Activated T-helper 17 cell treated with anti-CD3 and anti-CD28 coated beads, Interleukin-2, amount 50 U/mL, for 72 hours (primary cell): Measurements from ENCODE around the gene KAT2A. TPM values are rescaled to one million over a fixed set of nuclear protein-coding genes. Genes with fewer than 3 reads are reported as not detected.
A peak's percentile ranks its signal among the peaks of the same experiment; 100 is the strongest.

ENCODE experiments used
- ATAC-seq: fragments of 150-1000 bp; cut with Tn5 transposase; replicated peaks from 2 replicates; pipeline ENCODE4 v1.10.0; 2021; ENCODE audit warnings: mild to moderate bottlenecking, moderate library complexity
- H3K27ac Mint-ChIP-seq: one replicate; pipeline ENCODE4 v1.8.0; 2022; ENCODE audit warnings: mixed read lengths
- H3K27me3 Mint-ChIP-seq: one replicate; pipeline ENCODE4 v1.8.0; 2022; ENCODE audit warnings: mixed read lengths
- H3K36me3 Mint-ChIP-seq: one replicate; pipeline ENCODE4 v1.8.0; 2022; ENCODE audit warnings: low read depth, mild to moderate bottlenecking, mixed read lengths
- H3K4me1 Mint-ChIP-seq: one replicate; pipeline ENCODE4 v1.8.0; 2022; ENCODE audit warnings: mixed read lengths
- H3K4me3 Mint-ChIP-seq: one replicate; pipeline ENCODE4 v1.8.0; 2022; ENCODE audit warnings: mild to moderate bottlenecking, mixed read lengths
- H3K9me3 Mint-ChIP-seq: one replicate; pipeline ENCODE4 v1.8.0; 2022; ENCODE audit warnings: mixed read lengths
- total RNA-seq, 2 donors: library from RNA; stranded (reverse); gene quantifications; one replicate each; pipeline ENCODE4 v1.2.3, GENCODE V29; 2022

KAT2A gene
- total RNA-seq, 2 donors from 2014 or later = 32.8 to 44.2 TPM

DNA sequence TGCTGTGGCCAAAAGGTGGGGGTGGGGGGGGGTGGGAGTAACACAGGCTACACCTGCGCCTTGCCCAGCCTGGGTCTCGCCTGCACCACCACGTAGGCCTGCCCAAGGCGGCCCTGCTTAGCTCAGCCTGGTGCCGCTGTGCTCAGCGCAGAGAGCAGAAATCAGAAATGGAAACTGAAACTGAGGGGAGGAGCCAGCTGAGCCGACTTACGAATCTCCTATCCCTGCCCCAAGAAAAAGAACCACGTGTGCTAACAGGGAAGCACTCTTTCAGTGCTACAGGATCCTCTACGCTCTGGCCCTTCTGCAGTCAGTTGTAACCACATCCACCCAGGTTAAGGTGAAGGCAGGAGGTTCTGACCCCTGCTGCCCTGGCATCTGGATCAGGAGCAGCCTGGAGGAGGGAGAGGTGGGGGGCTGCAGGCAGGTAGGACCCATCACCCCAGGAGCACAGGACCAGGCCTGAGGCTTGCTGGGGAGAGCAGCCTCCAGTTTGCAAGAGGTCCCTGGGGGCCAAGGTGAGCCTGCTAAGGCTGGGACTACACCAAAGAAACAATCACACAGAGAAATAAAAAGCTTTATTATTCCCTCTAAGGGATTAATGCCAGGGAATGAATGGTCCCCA, 8.5 kb downstream of the KAT2A start, which contains the start of gene DHX58:
DHX58 (minus strand) TSS at position 163 of the 625 bp plus-strand sequence. CDS start 822 bp downstream, outside the sequence.
- ATAC-seq = peak; percentile 90
- no peaks in the 10 kb centered on the region for H3K9me3 Mint-ChIP-seq
- H3K36me3 Mint-ChIP-seq = peaks cover 20% of the 10 kb centered on the region
- H3K4me3 Mint-ChIP-seq = peak within 1 kb of the TSS; percentile 86
- H3K27me3 Mint-ChIP-seq = no peaks in the 10 kb centered on the region
- H3K27ac Mint-ChIP-seq = peak within 1 kb of the TSS; percentile 95
- H3K4me1 Mint-ChIP-seq = peaks cover 11% of the 10 kb centered on the region

DNA sequence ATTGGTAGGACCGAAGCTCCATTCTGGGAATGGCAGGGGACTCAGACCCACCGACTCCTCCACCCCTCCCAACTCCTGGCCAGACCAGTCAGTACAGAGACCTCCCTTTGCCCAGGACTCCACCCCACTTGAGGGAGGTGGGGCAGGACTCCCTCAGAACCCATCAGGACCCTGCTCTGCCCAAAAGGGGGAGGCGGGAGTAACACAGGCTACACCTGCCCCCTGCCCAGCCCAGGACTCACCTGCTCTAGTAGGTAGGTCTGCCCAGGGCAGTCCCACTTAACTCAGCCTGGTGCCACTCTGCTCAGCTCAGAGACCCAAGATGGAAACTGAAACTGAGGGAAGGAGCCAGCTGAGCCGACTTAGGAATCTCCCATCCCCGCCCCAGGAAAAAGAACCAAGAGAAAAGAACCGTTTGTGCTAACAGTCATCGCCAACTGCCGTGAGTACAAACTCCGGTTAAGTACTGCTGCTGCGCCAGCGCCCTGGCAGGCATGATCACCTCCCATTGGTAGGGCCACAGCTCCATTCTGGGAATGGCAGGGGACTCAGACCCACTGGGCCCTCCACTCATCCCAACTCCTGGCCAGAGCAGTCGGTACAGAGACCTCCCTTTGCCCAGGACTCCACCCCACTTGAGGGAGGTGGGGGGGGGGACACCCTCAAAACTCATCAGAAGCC, 9.2 kb downstream of the KAT2A start:
- peak; percentile 9 for ATAC-seq
- Mint-ChIP-seq H3K9me3 (no peaks in the 10 kb centered on the region), H3K4me3 (peak overlapping the region; percentile 86), H3K27ac (peak overlapping the region; percentile 95), H3K36me3 (peaks cover 13% of the 10 kb centered on the region), H3K27me3 (no peaks in the 10 kb centered on the region), H3K4me1 (peaks cover 9% of the 10 kb centered on the region)

DNA sequence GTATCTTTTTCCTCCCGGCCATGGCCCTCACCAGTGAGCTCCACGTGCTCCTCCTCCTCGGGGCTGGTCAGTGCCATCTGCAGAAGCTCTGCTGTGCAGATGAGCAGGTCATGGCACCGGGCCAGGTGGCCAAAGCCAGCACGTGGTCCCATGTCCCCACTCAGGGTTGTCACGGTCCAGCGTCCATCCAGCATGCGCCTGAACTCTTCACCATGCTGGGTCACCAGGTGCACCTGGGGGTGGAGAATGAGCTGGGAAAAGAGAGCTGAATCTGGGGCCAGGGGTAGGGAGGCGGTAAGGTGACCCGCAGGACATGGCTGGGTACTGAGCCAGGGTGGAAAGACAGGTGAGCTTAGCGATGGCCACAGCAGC, 9.9 kb downstream of the KAT2A start:
- no peaks in the 10 kb centered on the region for H3K27me3 Mint-ChIP-seq
- H3K9me3 Mint-ChIP-seq = no peaks in the 10 kb centered on the region
- peak overlapping the region; percentile 95 for H3K27ac Mint-ChIP-seq
- ATAC-seq = no peak
- peak overlapping the region; percentile 8 for H3K4me3 Mint-ChIP-seq
- peaks cover 9% of the 10 kb centered on the region for H3K36me3 Mint-ChIP-seq
- peaks cover 5% of the 10 kb centered on the region for H3K4me1 Mint-ChIP-seq

DNA sequence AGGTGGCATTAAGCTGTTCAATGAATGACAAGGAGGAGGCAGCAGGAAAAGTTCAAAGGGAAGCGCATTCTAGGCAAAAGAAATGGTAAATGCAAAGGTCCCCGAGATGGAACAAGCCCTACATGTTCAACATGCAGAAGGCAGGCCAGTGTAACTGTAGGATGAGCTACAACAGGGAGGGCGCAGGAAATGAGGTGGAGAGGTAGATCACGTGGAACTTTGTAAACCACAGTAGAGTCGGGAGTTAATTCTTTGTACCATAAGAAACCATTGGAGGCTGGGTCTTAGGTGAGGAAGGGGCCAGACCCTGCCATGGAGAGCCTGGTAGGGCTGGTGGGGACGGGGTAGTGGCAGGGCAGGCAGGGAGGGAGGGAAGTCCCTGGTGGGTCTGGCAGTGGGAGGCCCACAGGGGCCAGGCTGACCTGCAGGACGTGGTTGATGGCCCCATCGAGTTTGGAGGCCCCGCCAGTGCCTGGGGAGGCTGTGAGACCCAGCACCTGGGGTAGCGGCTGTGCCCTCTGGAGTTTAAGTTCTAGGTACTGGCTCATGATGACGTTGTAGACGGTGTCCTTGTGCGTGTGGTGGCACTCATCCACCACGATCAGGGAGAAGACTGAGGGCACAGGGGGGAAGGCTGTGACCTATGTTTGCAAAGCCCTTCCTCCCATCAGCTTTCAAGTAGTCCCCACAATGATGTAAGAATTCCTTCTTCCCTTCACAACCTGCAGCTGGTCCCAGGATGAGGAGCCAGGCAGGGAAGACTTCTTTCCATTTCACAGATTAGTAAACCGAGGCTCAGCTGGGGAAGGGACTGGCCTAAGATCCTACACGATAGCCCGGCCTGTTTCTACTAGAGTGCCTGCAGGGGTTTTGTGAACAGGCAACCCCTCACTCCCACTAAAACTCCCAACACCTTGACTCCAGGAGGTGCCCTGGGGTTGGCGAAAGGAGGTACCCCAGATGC, 10.6 kb downstream of the KAT2A start:
- Mint-ChIP-seq H3K27me3 (no peaks in the 10 kb centered on the region), H3K27ac (peak overlapping the region; percentile 95), H3K9me3 (no peaks in the 10 kb centered on the region), H3K4me3 (peak overlapping the region; percentile 8), H3K4me1 (peaks cover 5% of the 10 kb centered on the region), H3K36me3 (peaks cover 3% of the 10 kb centered on the region)
- ATAC-seq = no peak

DNA sequence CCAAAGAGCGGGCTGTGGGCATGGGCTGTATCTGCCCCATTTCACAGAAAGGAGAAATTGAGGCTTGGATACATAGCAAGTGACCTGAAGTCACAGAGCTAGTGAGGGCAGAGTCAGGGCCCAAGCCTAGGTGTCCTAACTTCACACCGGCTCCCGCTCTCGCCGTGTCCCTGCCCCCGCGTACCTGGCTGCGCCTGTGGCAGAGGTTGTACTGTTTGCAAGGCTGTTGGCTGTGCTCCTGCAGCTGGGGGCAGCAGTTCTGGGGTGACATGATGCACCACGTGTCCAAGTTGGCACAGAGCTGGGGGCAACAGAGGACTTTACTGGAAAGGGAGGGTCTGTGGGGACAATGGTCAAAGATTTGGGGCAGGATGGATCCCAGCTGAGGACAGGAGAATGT, 12.1 kb downstream of the KAT2A start:
- H3K27ac Mint-ChIP-seq = peak overlapping the region; percentile 66
- no peak overlapping the region for H3K4me3 Mint-ChIP-seq
- no peaks in the 10 kb centered on the region for H3K9me3 Mint-ChIP-seq
- H3K27me3 Mint-ChIP-seq = no peaks in the 10 kb centered on the region
- no peak for ATAC-seq
- H3K4me1 Mint-ChIP-seq = peaks cover 5% of the 10 kb centered on the region
- no peaks in the 10 kb centered on the region for H3K36me3 Mint-ChIP-seq

DNA sequence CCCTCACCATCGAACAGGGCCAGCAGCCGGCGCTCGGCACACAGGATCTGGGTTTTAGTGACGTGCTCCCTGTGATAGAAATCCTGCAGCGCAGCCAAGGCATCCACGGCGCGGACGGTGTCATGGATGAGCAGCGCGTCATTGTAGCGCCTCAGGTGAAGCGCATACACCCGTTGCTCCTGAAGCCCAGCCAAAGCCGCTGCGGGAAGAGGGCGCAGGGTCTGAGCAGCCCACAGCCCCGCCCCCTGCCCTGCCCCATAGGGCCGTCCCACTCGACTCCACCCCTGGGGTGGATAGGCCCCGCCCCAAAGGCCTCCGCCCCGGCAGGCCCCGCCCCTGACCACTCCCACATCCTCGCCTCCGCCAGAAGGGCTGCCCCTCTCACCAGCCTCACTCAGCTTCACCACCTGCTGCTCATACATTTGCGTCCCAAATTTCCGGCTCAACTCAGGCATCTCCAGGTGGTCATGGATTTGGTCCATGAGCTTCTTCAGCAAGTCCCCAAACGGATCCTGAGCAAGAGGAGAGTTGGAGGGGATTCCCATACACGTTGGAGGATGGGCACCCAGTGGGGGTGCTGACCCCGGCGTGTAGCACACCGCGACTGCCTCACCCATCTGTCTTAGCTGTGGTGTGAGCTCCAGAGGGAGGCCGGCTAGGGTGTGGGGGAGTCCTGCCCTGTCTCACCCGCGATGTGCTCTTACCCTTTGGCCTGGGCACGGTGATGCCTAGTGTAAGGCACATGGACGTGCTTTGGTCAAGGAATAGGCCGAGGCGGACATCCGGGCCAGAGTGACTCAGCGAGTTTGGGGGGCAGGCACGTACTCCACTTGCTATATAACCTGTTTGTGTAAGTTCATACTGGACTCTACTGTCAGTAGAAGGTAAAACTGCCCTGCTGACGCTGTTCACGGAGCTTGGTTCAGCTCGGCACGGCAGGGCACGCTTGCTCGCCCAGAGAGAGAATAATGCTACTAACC, 13.3 kb downstream of the KAT2A start:
- H3K4me3 Mint-ChIP-seq = peak overlapping the region; percentile 52

DNA sequence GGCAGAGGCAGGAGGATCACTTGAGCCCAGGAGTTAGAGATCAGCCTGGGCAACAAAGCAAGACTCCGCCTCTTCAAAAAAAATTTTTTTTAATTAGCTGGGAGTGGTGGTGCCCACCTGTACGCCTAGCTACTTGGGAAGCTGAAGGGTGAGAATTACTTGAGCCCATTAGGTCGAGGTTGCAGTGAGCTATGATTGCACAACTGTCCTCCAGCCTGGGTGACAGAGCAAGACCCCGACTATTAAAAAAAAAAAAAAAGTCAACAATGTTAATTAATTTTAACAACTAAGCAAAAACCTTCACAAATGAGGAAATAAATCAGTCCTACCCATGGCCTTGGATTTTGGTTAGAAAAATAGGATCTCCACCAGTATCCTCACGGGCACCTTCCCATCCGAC, 14.0 kb downstream of the KAT2A start:
- no peaks in the 10 kb centered on the region for H3K9me3 Mint-ChIP-seq
- peak overlapping the region; percentile 52 for H3K4me3 Mint-ChIP-seq
- H3K27me3 Mint-ChIP-seq = no peaks in the 10 kb centered on the region
- no peaks in the 10 kb centered on the region for H3K36me3 Mint-ChIP-seq
- no peak for ATAC-seq
- H3K4me1 Mint-ChIP-seq = peaks cover 4% of the 10 kb centered on the region
- H3K27ac Mint-ChIP-seq = no peak overlapping the region

More for the DNA sequence above, 13.3 kb downstream of the KAT2A start:
- H3K9me3 Mint-ChIP-seq = no peaks in the 10 kb centered on the region
- H3K36me3 Mint-ChIP-seq = no peaks in the 10 kb centered on the region
- H3K4me1 Mint-ChIP-seq = peaks cover 5% of the 10 kb centered on the region
- peak; percentile 85 for ATAC-seq
- no peaks in the 10 kb centered on the region for H3K27me3 Mint-ChIP-seq
- no peak overlapping the region for H3K27ac Mint-ChIP-seq

DNA sequence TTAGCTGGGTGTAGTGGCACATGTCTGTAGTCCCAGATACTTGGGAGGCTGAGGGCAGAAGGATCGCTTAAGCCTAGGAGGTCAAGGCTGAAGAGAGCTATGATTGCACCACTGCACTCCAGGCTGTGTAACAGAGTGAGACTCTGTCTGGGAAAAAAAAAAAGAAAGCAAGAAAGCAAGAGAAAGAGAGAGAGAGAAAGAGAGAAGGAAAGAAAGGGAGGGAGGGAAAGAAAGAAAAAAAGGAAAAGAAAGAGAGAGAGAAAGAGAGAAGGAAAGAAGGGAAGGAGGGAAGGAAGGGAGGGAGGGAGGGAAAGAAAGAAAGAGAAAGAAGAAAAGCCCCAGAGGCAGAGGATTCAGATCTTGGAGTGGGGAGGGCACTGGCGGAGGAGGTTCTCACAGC, 15.2 kb downstream of the KAT2A start:
- no peak for ATAC-seq
- Mint-ChIP-seq H3K27me3 (no peaks in the 10 kb centered on the region), H3K9me3 (no peaks in the 10 kb centered on the region), H3K27ac (no peak overlapping the region), H3K4me3 (no peak overlapping the region), H3K36me3 (no peaks in the 10 kb centered on the region), H3K4me1 (no peaks in the 10 kb centered on the region)

DNA sequence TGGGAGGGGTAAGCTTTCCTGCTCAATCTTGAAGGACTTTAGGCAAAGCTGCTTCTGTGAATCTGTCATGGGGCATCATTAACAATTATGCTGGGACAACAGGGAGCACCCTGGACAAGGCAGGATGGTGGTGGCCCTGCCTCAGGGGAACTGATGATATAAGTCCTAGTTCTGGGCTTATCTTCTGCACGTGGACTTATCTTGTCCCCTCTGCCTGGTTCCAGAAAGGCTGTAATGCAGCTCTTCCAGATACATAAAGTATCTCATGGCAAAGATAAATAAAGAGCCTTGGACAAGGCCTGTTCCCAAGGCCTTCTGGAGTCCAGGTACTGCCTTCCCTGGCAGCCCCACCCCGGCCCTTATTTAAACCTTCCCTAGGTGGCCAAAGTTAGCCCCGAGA, 16.9 kb downstream of the KAT2A start:
- ATAC-seq = no peak
- Mint-ChIP-seq H3K36me3 (no peaks in the 10 kb centered on the region), H3K4me3 (no peak overlapping the region), H3K27ac (no peak overlapping the region), H3K27me3 (no peaks in the 10 kb centered on the region), H3K9me3 (no peaks in the 10 kb centered on the region), H3K4me1 (no peaks in the 10 kb centered on the region)

DNA sequence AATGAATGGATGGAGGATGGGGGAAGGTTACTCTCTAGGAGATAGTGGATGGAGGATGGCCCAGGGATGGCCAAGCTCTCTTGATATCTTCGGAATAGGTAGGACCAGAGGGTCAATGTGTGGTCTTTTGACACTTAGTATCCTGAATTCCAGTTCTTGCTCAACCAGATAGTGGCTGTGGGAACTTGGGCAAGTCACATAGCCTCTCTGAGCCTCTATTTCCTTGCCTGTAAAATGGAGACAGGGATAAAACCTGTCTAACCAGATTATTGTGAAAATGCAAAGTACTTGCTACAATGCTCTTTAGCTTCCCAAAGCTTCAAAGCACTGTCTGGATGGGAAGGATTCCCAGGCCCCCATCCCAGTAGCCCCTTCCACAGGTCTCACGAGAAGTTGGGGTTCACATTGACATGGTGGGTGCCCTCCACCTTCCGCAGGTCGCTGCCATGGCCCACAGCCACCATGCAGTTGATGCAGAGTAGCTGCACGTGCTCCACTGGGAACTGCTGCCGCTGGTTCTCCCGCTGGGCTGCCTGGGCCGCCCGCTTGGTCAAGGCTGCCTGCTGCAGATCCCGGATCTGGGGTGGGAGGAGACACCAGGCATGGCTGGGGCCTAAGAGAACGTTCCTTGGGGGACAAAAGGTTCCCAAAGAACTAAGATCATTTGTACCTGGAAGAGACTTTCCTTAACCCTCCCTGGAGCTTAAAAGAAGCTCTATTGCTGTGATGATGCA, 17.8 kb downstream of the KAT2A start:
- no peaks in the 10 kb centered on the region for H3K4me1 Mint-ChIP-seq
- ATAC-seq = no peak

DNA sequence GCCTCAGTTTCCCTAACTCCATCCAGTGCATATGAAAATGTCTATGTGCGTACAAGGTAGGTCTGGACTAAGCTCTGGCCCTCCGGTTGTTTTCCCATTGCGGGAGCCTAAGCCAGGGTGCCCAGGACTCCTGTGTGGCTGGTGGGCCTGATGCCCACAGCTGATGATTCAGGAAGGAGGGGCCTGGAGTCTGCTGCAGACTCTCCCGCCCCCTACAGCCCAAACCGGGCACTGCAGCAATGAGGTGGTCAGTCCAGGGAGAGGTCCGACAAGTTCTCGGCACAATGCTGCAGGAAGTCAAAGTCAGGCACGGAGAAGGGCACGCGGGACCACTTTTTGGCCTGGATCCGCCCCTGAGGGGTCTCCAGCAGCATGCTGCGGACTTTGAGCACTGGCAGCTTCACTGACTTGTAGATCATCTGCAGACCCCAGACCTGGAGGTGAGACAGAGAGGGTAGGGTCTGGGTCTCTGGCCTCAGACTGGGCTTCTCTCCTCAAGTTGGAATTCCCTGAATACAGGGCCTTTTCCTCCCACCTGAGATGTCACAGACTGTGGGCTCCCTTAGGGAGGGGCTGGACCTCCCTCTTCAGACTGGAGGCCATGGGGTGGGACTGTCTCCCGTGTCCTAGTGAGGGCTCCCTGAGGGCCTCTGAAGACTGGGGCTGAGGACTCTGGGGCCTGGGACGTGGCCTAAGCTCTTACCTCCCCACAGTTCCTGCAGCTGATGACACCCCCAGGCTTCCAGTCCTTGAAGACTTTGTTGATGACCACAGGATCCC, 19.5 kb downstream of the KAT2A start:
- Mint-ChIP-seq H3K4me1 (no peaks in the 10 kb centered on the region), H3K36me3 (no peaks in the 10 kb centered on the region), H3K27me3 (peaks cover 3% of the 10 kb centered on the region), H3K4me3 (no peak overlapping the region), H3K9me3 (no peaks in the 10 kb centered on the region), H3K27ac (no peak overlapping the region)
- peak; percentile 77 for ATAC-seq

More for the DNA sequence above, 17.8 kb downstream of the KAT2A start:
- no peak overlapping the region for H3K4me3 Mint-ChIP-seq
- H3K9me3 Mint-ChIP-seq = no peaks in the 10 kb centered on the region
- no peak overlapping the region for H3K27ac Mint-ChIP-seq
- H3K27me3 Mint-ChIP-seq = no peaks in the 10 kb centered on the region
- no peaks in the 10 kb centered on the region for H3K36me3 Mint-ChIP-seq

DNA sequence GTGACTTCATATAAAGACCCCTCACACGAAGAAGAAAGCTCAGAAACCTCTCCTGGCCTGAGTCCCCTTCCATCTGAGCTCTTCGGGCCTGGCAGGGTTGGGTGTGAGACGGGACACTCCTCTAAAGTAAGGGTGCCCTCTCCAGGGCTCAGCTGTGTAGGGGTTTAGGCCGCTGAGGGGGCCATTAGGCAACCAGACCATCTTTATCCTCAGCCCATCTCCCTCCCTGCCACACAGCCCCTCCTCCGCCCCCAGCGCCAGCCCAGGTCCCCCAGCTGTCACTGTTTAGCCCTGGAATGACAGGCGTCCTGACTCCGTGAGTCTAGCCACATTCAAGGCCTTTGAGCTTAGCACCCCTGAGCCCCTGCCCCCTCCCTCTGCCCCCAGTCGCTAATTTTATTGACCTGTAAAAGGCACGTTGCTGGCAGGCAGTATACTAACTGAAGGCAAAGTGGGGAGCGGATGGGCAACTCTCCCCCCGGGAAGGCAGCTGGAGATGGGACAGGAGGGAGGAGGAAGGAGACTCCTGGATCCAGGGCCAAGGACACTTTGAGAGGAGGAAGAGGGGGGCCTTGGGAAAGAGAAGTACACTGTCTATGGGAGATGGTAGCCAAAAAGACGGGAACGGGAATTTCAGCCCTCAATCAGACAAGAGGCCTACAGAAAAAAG, 22.3 kb downstream of the KAT2A start:
- Mint-ChIP-seq H3K27me3 (peaks cover 3% of the 10 kb centered on the region), H3K4me1 (no peaks in the 10 kb centered on the region), H3K9me3 (no peaks in the 10 kb centered on the region), H3K36me3 (no peaks in the 10 kb centered on the region), H3K27ac (no peak overlapping the region), H3K4me3 (no peak overlapping the region)
- no peak for ATAC-seq
